A549 (cell line): ENCODE measurements around the gene AFF3.

Experiments used
- CTCF ChIP-seq: fragments of >200 bp; sonication (Bioruptor Twin); formaldehyde crosslinking; IDR thresholded peaks from 3 replicates; pipeline ENCODE4 v1.5.1; 2016
- ELK1 ChIP-seq: fragments of 150-350 bp; IDR thresholded peaks from 2 replicates; pipeline ENCODE4 v1.6.1; 2014; ENCODE audit warnings: low read depth, mild to moderate bottlenecking, low read length
- FOSL2 ChIP-seq, 2 experiments: fragments of 450-650 bp in 1 of 2; fragments of >200 bp in 1 of 2; sonication (Bioruptor Twin) in 1 of 2; formaldehyde crosslinking; IDR thresholded peaks; 2 replicates each; pipeline versions ENCODE4 v1.5.0 to v1.6.1; 2016 to 2020; ENCODE audit warnings: mild to moderate bottlenecking in 1 of 2, moderate library complexity in 1 of 2
- JUN ChIP-seq, 2 experiments: fragments of >200 bp; sonication (Bioruptor Twin); formaldehyde crosslinking; IDR thresholded peaks; 2 replicates in 1 of 2; 3 replicates in 1 of 2; pipeline ENCODE4 v1.6.1; 2016 to 2017
- KDM5A ChIP-seq: fragments of 200-600 bp; sonication (generic); IDR thresholded peaks from 2 replicates; pipeline ENCODE4 v1.6.1; 2016; ENCODE audit warnings: antibody characterized with exemption, mild to moderate bottlenecking
- MAX ChIP-seq: IDR thresholded peaks from 2 replicates; pipeline ENCODE4 v1.6.1; 2012
- POLR2A ChIP-seq: IDR thresholded peaks from 2 replicates; pipeline ENCODE4 v1.6.1; 2012; ENCODE audit warnings: mild to moderate bottlenecking, low read length
- RAD21 ChIP-seq, 2 experiments: fragments of >200 bp in 1 of 2; sonication (Bioruptor Twin) in 1 of 2; formaldehyde crosslinking in 1 of 2; IDR thresholded peaks in 1 of 2; conservative IDR thresholded peaks in 1 of 2; 2 replicates in 1 of 2; 3 replicates in 1 of 2; pipeline ENCODE4 v1.6.1; 2012 to 2018; ENCODE audit warnings: inconsistent platforms in 1 of 2
- SMC3 ChIP-seq: fragments of >200 bp; sonication (Bioruptor Twin); formaldehyde crosslinking; IDR thresholded peaks from 3 replicates; pipeline ENCODE4 v1.6.1; 2018; ENCODE audit warnings: inconsistent platforms
- SREBF2 ChIP-seq: fragments of 450-650 bp; IDR thresholded peaks from 2 replicates; pipeline ENCODE4 v1.6.1; 2014; ENCODE audit warnings: mild to moderate bottlenecking, moderate library complexity
- TF ChIP-seq, protein P1 (sequence below): fragments of 200-600 bp; sonication (generic); IDR thresholded peaks from 2 replicates; pipeline ENCODE4 v1.6.1; 2016; ENCODE audit warnings: antibody characterized with exemption, mild to moderate bottlenecking, moderate library complexity

DNA sequence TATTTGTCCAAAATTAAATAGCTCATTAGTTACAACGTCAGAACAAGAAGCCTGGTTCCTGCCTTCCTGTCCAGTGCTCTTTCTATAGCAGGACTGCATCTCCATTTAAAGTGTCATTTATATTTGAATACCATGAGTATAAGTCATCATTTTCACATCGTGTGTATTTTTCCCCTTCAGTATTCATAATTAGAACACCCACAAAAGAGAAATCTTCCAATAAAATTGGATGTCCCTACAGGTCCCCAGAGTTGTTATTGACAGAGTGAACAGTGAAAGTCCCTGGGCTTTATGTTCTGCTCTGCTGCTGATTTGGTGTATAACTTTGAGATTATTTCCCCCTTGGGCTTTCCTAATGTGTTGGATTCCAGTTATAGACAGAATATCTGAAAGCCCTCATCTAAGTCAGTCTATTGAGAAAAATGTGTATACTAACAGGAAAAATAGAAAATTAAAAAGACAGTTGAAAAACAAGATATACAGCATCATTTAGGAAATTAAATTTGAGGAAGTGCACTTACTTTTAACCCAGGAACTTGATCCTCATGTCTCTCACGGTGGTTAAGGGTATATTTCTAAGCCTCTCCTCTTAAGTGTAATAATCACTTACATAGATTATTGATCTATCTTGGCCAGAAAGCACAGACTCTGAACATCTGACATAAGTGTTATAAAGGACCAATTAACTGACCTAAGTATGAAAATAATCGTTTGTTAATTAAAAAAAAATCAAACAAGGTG, 637.4 kb downstream of the AFF3 start:
- TF ChIP-seq CTCF (no peak), RAD21 (conservative IDR thresholded peaks at IDR 0.05 in 1 of 2, IDR thresholded peaks at IDR 0.05 in 1 of 2) (no peak), KDM5A (no peak), SMC3 (no peak), POLR2A (no peak), SREBF2 (no peak), MAX (no peak), JUN (IDR thresholded peaks at IDR 0.05) (no peak), FOSL2 (IDR thresholded peaks at IDR 0.05) (no peak), FOSL2 (CRISPR knock-in tag; IDR thresholded peaks at IDR 0.05) (no peak), ELK1 (no peak)
- TF ChIP-seq, protein P1, sequence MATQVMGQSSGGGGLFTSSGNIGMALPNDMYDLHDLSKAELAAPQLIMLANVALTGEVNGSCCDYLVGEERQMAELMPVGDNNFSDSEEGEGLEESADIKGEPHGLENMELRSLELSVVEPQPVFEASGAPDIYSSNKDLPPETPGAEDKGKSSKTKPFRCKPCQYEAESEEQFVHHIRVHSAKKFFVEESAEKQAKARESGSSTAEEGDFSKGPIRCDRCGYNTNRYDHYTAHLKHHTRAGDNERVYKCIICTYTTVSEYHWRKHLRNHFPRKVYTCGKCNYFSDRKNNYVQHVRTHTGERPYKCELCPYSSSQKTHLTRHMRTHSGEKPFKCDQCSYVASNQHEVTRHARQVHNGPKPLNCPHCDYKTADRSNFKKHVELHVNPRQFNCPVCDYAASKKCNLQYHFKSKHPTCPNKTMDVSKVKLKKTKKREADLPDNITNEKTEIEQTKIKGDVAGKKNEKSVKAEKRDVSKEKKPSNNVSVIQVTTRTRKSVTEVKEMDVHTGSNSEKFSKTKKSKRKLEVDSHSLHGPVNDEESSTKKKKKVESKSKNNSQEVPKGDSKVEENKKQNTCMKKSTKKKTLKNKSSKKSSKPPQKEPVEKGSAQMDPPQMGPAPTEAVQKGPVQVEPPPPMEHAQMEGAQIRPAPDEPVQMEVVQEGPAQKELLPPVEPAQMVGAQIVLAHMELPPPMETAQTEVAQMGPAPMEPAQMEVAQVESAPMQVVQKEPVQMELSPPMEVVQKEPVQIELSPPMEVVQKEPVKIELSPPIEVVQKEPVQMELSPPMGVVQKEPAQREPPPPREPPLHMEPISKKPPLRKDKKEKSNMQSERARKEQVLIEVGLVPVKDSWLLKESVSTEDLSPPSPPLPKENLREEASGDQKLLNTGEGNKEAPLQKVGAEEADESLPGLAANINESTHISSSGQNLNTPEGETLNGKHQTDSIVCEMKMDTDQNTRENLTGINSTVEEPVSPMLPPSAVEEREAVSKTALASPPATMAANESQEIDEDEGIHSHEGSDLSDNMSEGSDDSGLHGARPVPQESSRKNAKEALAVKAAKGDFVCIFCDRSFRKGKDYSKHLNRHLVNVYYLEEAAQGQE = no peak
